ENCODE measurements around the gene SLC41A1.

DNA sequence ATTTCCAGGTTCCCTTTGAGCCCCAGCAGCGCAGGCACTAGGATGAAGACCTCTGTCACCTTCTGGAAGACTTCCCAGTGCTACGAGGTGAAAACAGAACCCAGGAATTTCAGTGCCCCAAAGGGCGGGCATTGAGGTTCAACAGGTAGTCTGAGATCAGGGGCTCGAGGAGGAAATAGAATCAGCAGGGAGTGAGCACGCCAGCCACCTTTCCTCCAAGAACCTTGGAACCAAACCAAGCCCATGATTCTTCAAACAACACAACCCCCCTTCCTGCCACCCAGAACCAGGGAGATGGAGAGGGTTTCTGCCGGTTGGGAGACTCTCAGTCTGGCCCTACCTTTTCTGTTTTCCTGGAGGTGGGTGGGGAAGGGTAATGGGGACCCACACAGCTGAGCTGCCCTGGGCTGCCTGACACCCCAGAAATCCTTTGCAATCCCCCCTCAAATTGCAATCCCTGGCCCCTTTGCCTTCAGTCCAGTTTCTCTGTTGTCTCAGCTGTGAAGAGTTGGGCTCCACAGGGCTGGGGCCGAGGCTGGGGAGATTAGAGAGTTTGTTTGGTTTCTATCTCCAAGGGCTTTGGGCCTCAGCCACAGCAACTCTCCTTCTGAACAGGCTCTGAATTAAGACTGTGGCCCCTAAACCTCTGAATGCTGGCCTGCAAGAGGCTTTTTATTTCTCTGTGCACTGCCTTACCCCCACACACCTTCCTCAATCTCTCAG lies 11.9 kb downstream of the SLC41A1 start:
- TF ChIP-seq, protein P1, sequence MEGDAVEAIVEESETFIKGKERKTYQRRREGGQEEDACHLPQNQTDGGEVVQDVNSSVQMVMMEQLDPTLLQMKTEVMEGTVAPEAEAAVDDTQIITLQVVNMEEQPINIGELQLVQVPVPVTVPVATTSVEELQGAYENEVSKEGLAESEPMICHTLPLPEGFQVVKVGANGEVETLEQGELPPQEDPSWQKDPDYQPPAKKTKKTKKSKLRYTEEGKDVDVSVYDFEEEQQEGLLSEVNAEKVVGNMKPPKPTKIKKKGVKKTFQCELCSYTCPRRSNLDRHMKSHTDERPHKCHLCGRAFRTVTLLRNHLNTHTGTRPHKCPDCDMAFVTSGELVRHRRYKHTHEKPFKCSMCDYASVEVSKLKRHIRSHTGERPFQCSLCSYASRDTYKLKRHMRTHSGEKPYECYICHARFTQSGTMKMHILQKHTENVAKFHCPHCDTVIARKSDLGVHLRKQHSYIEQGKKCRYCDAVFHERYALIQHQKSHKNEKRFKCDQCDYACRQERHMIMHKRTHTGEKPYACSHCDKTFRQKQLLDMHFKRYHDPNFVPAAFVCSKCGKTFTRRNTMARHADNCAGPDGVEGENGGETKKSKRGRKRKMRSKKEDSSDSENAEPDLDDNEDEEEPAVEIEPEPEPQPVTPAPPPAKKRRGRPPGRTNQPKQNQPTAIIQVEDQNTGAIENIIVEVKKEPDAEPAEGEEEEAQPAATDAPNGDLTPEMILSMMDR (conservative IDR thresholded peaks at IDR 0.05 in 1 of 2, IDR thresholded peaks at IDR 0.05 in 1 of 2; ENCODE audit: extremely low read depth in 1 of 2, insufficient read depth in 1 of 2, low read depth in 1 of 2, low read length in 2 of 2) = no peak
- TF ChIP-seq EZH2 (IDR thresholded peaks at IDR 0.05; ENCODE audit: borderline replicate concordance, low read length) = no peak

Data from mammary epithelial cell (primary cell).